IMR-90 (cell line): ENCODE measurements around the gene SERPING1. TPM values are rescaled to one million over a fixed set of nuclear protein-coding genes. Genes with fewer than 3 reads are reported as not detected.

Experiments
- ATAC-seq: fragments of 200-7000 bp; cut with Tn5 transposase; 2 replicates; pipeline ENCODE4 v1.9.1; 2020; ENCODE audit warnings: low read depth, mild to moderate bottlenecking, moderate library complexity
- BruUV-seq: library from RNA; stranded (reverse); fragments of 400-500 nt; replicated peaks from 2 replicates; lab custom pipeline; 2021; lab: Mats Ljungman, UMichigan
- CTCF ChIA-PET: fragments of 300-600 bp; formaldehyde crosslinking; extraction: SDS; loops from one replicate; lab custom pipeline; 2021; ENCODE audit warnings: antibody characterized with exemption; lab: Yijun Ruan, JAX
- POLR2A ChIA-PET: fragments of 300-600 bp; sonication (Branson Sonifier 250); formaldehyde crosslinking; loops from one replicate; lab custom pipeline; 2022; ENCODE audit warnings: antibody characterized with exemption; ENCODE audit not compliant: unreplicated experiment; lab: Charles Lee
- DNase-seq: peaks from one replicate; pipeline ENCODE4 v3.0.0; 2013
- H2AFZ ChIP-seq: replicated peaks from 2 replicates; pipeline ENCODE3; 2013; ENCODE audit warnings: low read length, mild to moderate bottlenecking; ENCODE audit not compliant: poor library complexity
- H2AK5ac ChIP-seq: 2 replicates; pipeline ENCODE4 v1.6.1; 2013; ENCODE audit warnings: low read depth, low read length, inconsistent platforms
- H2AK9ac ChIP-seq: replicated peaks from 2 replicates; pipeline ENCODE3; 2013; ENCODE audit warnings: mild to moderate bottlenecking, low read depth, low read length, moderate library complexity; ENCODE audit not compliant: poor library complexity
- H2BK120ac ChIP-seq: 2 replicates; pipeline ENCODE4 v1.6.1; 2013; ENCODE audit warnings: low read depth, low read length, inconsistent platforms
- H2BK15ac ChIP-seq: 3 replicates; pipeline ENCODE4 v1.6.1; 2013; ENCODE audit warnings: low read depth, low read length, inconsistent platforms
- H2BK20ac ChIP-seq: 2 replicates; pipeline ENCODE4 v1.6.1; 2013; ENCODE audit warnings: low read depth, mild to moderate bottlenecking, inconsistent platforms, low read length, moderate library complexity
- H2BK5ac ChIP-seq: 2 replicates; pipeline ENCODE4 v1.6.1; 2013; ENCODE audit warnings: mild to moderate bottlenecking, low read depth, low read length, inconsistent platforms; ENCODE audit not compliant: poor library complexity, severe bottlenecking
- H3K14ac ChIP-seq: replicated peaks from 2 replicates; pipeline ENCODE4 v1.6.1; 2013; ENCODE audit warnings: low read depth, low read length, inconsistent platforms
- H3K18ac ChIP-seq: 2 replicates; pipeline ENCODE4 v1.6.1; 2013; ENCODE audit warnings: low read depth, low read length, control low read depth
- H3K23ac ChIP-seq: 2 replicates; pipeline ENCODE4 v1.6.1; 2013; ENCODE audit warnings: low read depth, low read length, inconsistent platforms
- H3K27ac ChIP-seq: 2 replicates; pipeline ENCODE4 v1.5.1; 2013; ENCODE audit warnings: mild to moderate bottlenecking, control low read depth, low read length; ENCODE audit not compliant: insufficient read depth
- H3K27me3 ChIP-seq: 2 replicates; pipeline ENCODE4 v1.6.1; 2013; ENCODE audit warnings: low read length; ENCODE audit not compliant: control insufficient read depth, insufficient read depth
- H3K36me3 ChIP-seq: 2 replicates; pipeline ENCODE4 v1.6.1; 2013; ENCODE audit warnings: low read length, mixed read lengths; ENCODE audit not compliant: control insufficient read depth, insufficient read depth
- H3K4ac ChIP-seq: 2 replicates; pipeline ENCODE4 v1.6.1; 2013; ENCODE audit warnings: low read depth, low read length, inconsistent platforms
- H3K4me1 ChIP-seq: 2 replicates; pipeline ENCODE4 v1.6.1; 2013; ENCODE audit warnings: low read length, mixed read lengths; ENCODE audit not compliant: control insufficient read depth, insufficient read depth
- H3K4me2 ChIP-seq: 2 replicates; pipeline ENCODE4 v1.6.1; 2013; ENCODE audit warnings: low read depth, mild to moderate bottlenecking, control low read depth, low read length, moderate library complexity
- H3K4me3 ChIP-seq: 2 replicates; pipeline ENCODE4 v1.5.1; 2013; ENCODE audit warnings: low read depth, mild to moderate bottlenecking, control low read depth, low read length, moderate library complexity; ENCODE audit not compliant: insufficient read depth
- H3K56ac ChIP-seq: 2 replicates; pipeline ENCODE4 v1.6.1; 2013; ENCODE audit warnings: low read length, inconsistent platforms; ENCODE audit not compliant: insufficient read depth; ENCODE audit errors: extremely low read depth
- H3K79me1 ChIP-seq, 2 experiments: 2 replicates each; pipeline ENCODE4 v1.6.1; 2013; ENCODE audit warnings: low read length in 2 of 2, inconsistent platforms in 1 of 2, low read depth in 1 of 2
- H3K9ac ChIP-seq: 2 replicates; pipeline ENCODE4 v1.6.1; 2013; ENCODE audit warnings: low read depth, low read length, control low read depth
- H3K9me1 ChIP-seq: 2 replicates; pipeline ENCODE4 v1.6.1; 2013; ENCODE audit warnings: low read length, inconsistent platforms; ENCODE audit not compliant: insufficient read depth
- H3K9me3 ChIP-seq: 2 replicates; pipeline ENCODE4 v1.6.1; 2013; ENCODE audit warnings: low read length; ENCODE audit not compliant: control insufficient read depth, insufficient read depth
- H4K20me1 ChIP-seq: 2 replicates; pipeline ENCODE4 v1.6.1; 2013; ENCODE audit warnings: low read length, inconsistent platforms; ENCODE audit not compliant: insufficient read depth
- H4K5ac ChIP-seq: 2 replicates; pipeline ENCODE4 v1.6.1; 2013; ENCODE audit warnings: mild to moderate bottlenecking, low read depth, low read length, control low read depth
- H4K8ac ChIP-seq, 2 experiments: 2 replicates each; pipeline ENCODE4 v1.6.1; 2013; ENCODE audit warnings: low read depth in 2 of 2, low read length in 2 of 2, control low read depth in 1 of 2, inconsistent platforms in 1 of 2
- H4K91ac ChIP-seq: 2 replicates; pipeline ENCODE4 v1.6.1; 2013; ENCODE audit warnings: low read depth, low read length, inconsistent platforms; ENCODE audit not compliant: insufficient read depth
- BHLHE40 ChIP-seq: fragments of 150-350 bp; IDR thresholded peaks from 2 replicates; pipeline ENCODE4 v1.6.1; 2016; ENCODE audit warnings: mild to moderate bottlenecking, low read depth, low read length
- CEBPB ChIP-seq: IDR thresholded peaks from 2 replicates; pipeline ENCODE4 v1.6.1; 2012; ENCODE audit warnings: low read depth, low read length, improper control_type of control experiment
- CHD1 ChIP-seq: IDR thresholded peaks from 2 replicates; pipeline ENCODE4 v1.6.1; 2012; ENCODE audit warnings: low read depth, low read length, improper control_type of control experiment
- FOS ChIP-seq: fragments of 150-350 bp; IDR thresholded peaks from 2 replicates; pipeline ENCODE4 v1.6.1; 2016; ENCODE audit warnings: low read depth, low read length
- MAFK ChIP-seq: IDR thresholded peaks from 2 replicates; pipeline ENCODE4 v1.6.1; 2012; ENCODE audit warnings: low read depth, low read length, improper control_type of control experiment
- MAZ ChIP-seq: IDR thresholded peaks from 2 replicates; pipeline ENCODE4 v1.6.1; 2012; ENCODE audit warnings: low read depth, mild to moderate bottlenecking, low read length, improper control_type of control experiment, moderate library complexity, borderline replicate concordance
- MXI1 ChIP-seq: IDR thresholded peaks from 2 replicates; pipeline ENCODE4 v1.6.1; 2012; ENCODE audit warnings: low read depth, mild to moderate bottlenecking, low read length, moderate library complexity, borderline replicate concordance
- NFE2L2 ChIP-seq: fragments of 150-350 bp; IDR thresholded peaks from 2 replicates; pipeline ENCODE4 v1.6.1; 2016; ENCODE audit warnings: low read depth, mild to moderate bottlenecking, low read length
- POLR2A ChIP-seq: IDR thresholded peaks from 2 replicates; pipeline ENCODE4 v1.6.1; 2012; ENCODE audit warnings: mild to moderate bottlenecking, low read depth, low read length
- RAD21 ChIP-seq: IDR thresholded peaks from 2 replicates; pipeline ENCODE4 v1.6.1; 2012; ENCODE audit warnings: low read length, improper control_type of control experiment
- RCOR1 ChIP-seq: IDR thresholded peaks from 2 replicates; pipeline ENCODE4 v1.6.1; 2012; ENCODE audit warnings: mild to moderate bottlenecking, low read length, improper control_type of control experiment; ENCODE audit not compliant: insufficient replicate concordance
- RFX5 ChIP-seq: IDR thresholded peaks from 2 replicates; pipeline ENCODE4 v1.8.0; 2012; ENCODE audit warnings: low read depth, mild to moderate bottlenecking, low read length, moderate library complexity
- SMC3 ChIP-seq: fragments of 150-350 bp; IDR thresholded peaks from 2 replicates; pipeline ENCODE4 v1.6.1; 2016; ENCODE audit warnings: low read depth, mild to moderate bottlenecking, antibody characterized with exemption, low read length, moderate library complexity
- WGBS, 2 experiments: methylation state at CpG; one replicate each; pipeline versions ENCODE4 v1.1.5 to v1.1.7; 2013; ENCODE audit warnings: missing lambda C conversion rate in 2 of 2; ENCODE audit not compliant: insufficient read length in 1 of 2; ENCODE audit errors: extremely low coverage in 2 of 2; 5-methylcytosine and 5-hydroxymethylcytosine counted together
- dilution Hi-C: fragments of 300-500 bp; cut with HindIII; formaldehyde crosslinking; loops from one replicate; pipeline ENCODE4 v1.14.3; 2018; ENCODE audit warnings: low sequenced_read_pairs; ENCODE audit not compliant: unreplicated experiment
- in situ Hi-C: fragments of 300-500 bp; cut with MboI; formaldehyde crosslinking; loops from 3 replicates; pipeline ENCODE4 v1.14.3; 2019; ENCODE audit warnings: low sequenced_read_pairs, inconsistent platforms, mixed read lengths
- intact Hi-C: fragments of 100-400 bp; cut with micrococcal nuclease; formaldehyde crosslinking; loops from 2 replicates; pipeline ENCODE4 v1.10.0; 2022
- polyA plus RNA-seq, 3 experiments: library from polyadenylated mRNA; depleted of rRNA; stranded (reverse); fragments of >200 nt; gene quantifications; 2 replicates each; pipeline ENCODE4 v1.2.3, GENCODE V29; 2012; ENCODE audit warnings: low replicate concordance in 1 of 3
- total RNA-seq: library from RNA; depleted of rRNA; stranded (reverse); fragments of >200 nt; gene quantifications from 2 replicates; pipeline ENCODE4 v1.2.3, GENCODE V29; 2012
- TF ChIP-seq, protein P1 (sequence below): conservative IDR thresholded peaks from 2 replicates; pipeline ENCODE4 v1.5.1; 2012; ENCODE audit warnings: mild to moderate bottlenecking, low read depth, low read length, improper control_type of control experiment
- TF ChIP-seq, protein P2 (sequence below): fragments of 150-350 bp; IDR thresholded peaks from 2 replicates; pipeline ENCODE4 v1.6.1; 2017; ENCODE audit warnings: mild to moderate bottlenecking, antibody characterized with exemption, low read length, low read depth
- TF ChIP-seq, protein P3 (sequence below): fragments of 150-350 bp; IDR thresholded peaks from 2 replicates; pipeline ENCODE4 v1.6.1; 2016; ENCODE audit warnings: low read depth, mild to moderate bottlenecking, low read length, moderate library complexity, borderline replicate concordance

Gene SERPING1
- total and polyA plus RNA-seq, 2 of the 4 experiments (the other 2 are of a cell fraction) = 2.0 to 30.7 TPM

- DNase-seq (no peak), ATAC-seq (no peak)
- no peak overlapping the region for H3K56ac ChIP-seq
- no peaks in the 10 kb centered on the region for H3K4me1 ChIP-seq
- POLR2A ChIA-PET = no interaction called here
- no peak overlapping the region for H2AFZ ChIP-seq
- dilution Hi-C loops = no loop called here
- H4K91ac ChIP-seq = no peak overlapping the region
- no peak overlapping the region for H3K9ac ChIP-seq
- no peak overlapping the region for H3K27ac ChIP-seq
- 0 out of 4 replicates have a peak, but pooled peaks cover 0 to 7% of the 10 kb centered on the region in 2 experiments for H3K79me1 ChIP-seq
- intact Hi-C loops = no loop called here
- H2BK20ac ChIP-seq = no peak overlapping the region
- no peak overlapping the region for H2BK120ac ChIP-seq
- H3K23ac ChIP-seq = no peak overlapping the region
- in situ Hi-C loops = no loop called here
- H4K8ac ChIP-seq = no peak overlapping the region
- no peak overlapping the region for H3K4me2 ChIP-seq
- H3K14ac ChIP-seq = no peak overlapping the region
- no peak overlapping the region for H2AK9ac ChIP-seq
- no peak overlapping the region for H2BK5ac ChIP-seq
- no peaks in the 10 kb centered on the region for H3K9me3 ChIP-seq
- TF ChIP-seq NFE2L2 (no peak), MAZ (no peak), BHLHE40 (no peak), CHD1 (no peak), MAFK (no peak), MXI1 (no peak), FOS (no peak), SMC3 (no peak), CEBPB (no peak), RAD21 (no peak), RCOR1 (no peak), RFX5 (no peak), POLR2A (no peak)
- TF ChIP-seq, protein P1, sequence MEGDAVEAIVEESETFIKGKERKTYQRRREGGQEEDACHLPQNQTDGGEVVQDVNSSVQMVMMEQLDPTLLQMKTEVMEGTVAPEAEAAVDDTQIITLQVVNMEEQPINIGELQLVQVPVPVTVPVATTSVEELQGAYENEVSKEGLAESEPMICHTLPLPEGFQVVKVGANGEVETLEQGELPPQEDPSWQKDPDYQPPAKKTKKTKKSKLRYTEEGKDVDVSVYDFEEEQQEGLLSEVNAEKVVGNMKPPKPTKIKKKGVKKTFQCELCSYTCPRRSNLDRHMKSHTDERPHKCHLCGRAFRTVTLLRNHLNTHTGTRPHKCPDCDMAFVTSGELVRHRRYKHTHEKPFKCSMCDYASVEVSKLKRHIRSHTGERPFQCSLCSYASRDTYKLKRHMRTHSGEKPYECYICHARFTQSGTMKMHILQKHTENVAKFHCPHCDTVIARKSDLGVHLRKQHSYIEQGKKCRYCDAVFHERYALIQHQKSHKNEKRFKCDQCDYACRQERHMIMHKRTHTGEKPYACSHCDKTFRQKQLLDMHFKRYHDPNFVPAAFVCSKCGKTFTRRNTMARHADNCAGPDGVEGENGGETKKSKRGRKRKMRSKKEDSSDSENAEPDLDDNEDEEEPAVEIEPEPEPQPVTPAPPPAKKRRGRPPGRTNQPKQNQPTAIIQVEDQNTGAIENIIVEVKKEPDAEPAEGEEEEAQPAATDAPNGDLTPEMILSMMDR = no peak
- TF ChIP-seq, protein P2, sequence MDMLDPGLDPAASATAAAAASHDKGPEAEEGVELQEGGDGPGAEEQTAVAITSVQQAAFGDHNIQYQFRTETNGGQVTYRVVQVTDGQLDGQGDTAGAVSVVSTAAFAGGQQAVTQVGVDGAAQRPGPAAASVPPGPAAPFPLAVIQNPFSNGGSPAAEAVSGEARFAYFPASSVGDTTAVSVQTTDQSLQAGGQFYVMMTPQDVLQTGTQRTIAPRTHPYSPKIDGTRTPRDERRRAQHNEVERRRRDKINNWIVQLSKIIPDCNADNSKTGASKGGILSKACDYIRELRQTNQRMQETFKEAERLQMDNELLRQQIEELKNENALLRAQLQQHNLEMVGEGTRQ = no peak
- TF ChIP-seq, protein P3, sequence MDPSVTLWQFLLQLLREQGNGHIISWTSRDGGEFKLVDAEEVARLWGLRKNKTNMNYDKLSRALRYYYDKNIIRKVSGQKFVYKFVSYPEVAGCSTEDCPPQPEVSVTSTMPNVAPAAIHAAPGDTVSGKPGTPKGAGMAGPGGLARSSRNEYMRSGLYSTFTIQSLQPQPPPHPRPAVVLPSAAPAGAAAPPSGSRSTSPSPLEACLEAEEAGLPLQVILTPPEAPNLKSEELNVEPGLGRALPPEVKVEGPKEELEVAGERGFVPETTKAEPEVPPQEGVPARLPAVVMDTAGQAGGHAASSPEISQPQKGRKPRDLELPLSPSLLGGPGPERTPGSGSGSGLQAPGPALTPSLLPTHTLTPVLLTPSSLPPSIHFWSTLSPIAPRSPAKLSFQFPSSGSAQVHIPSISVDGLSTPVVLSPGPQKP = no peak
- no peaks in the 10 kb centered on the region for H3K27me3 ChIP-seq
- no peak overlapping the region for H2BK15ac ChIP-seq
- H2AK5ac ChIP-seq = no peak overlapping the region; the same call in 1 of the 2 replicates
- H3K18ac ChIP-seq = no peak overlapping the region
- BruUV-seq = no TSS peak
- no CpG with 5 or more reads among the region's 4 CpGs for WGBS, 2 experiments
- CTCF ChIA-PET = interaction anchor here (0.6 to 2.0 kb wide), 3 partner anchors 8 to 1017 kb away, joined by 3 to 10 read pairs (median 4); partner anchors contain the start of gene UBE2L6
- peaks cover 17% of the 10 kb centered on the region for H3K36me3 ChIP-seq
- H4K5ac ChIP-seq = no peak overlapping the region
- 0 out of 2 replicates have a peak, but pooled peaks cover 6% of the 10 kb centered on the region for H4K20me1 ChIP-seq
- H3K4ac ChIP-seq = no peak overlapping the region
- H3K9me1 ChIP-seq = no peaks in the 10 kb centered on the region
- H3K4me3 ChIP-seq = no peak overlapping the region
Measured at GRCh38 chr11:57560146-57560545, 37.3 kb upstream of the SERPING1 start.
